Right atrium auricular region (tissue), 2 donors: Measurements from ENCODE around the gene DMRTA2. TPM values are rescaled to one million over a fixed set of nuclear protein-coding genes. Genes with fewer than 3 reads are reported as not detected.

Experiments
- DNase-seq: peaks from one replicate; pipeline ENCODE4 v3.0.0-alpha.2; 2019; ENCODE audit warnings: low spot score
- H3K27ac ChIP-seq, 2 donors: fragments of 200-600 bp; sonication (generic); 1 replicate in 1 of 2; 2 replicates in 1 of 2; pipeline ENCODE4 v1.5.1; 2016 to 2019
- H3K27me3 ChIP-seq, 2 donors: fragments of 200-600 bp; sonication (generic); one replicate each; pipeline versions ENCODE4 v1.5.1 to v1.6.0; 2017 to 2019
- H3K36me3 ChIP-seq: fragments of 200-600 bp; sonication (generic); one replicate; pipeline ENCODE4 v1.5.1; 2016
- H3K4me1 ChIP-seq, 2 donors: fragments of 200-600 bp; sonication (generic); one replicate each; pipeline versions ENCODE4 v1.5.1 to v1.6.0; 2017 to 2019
- H3K4me3 ChIP-seq, 2 donors: fragments of 200-600 bp; sonication (generic); 1 replicate in 1 of 2; 2 replicates in 1 of 2; pipeline ENCODE4 v1.5.1; 2017 to 2019; ENCODE audit warnings: mild to moderate bottlenecking in 1 of 2, moderate library complexity in 1 of 2
- H3K9me3 ChIP-seq, 2 donors: fragments of 200-600 bp; sonication (generic); one replicate each; pipeline ENCODE4 v1.5.1; 2019
- CTCF ChIP-seq, 2 donors: fragments of 200-600 bp; sonication (generic); IDR thresholded peaks; one replicate each; pipeline ENCODE4 v1.5.1; 2019; ENCODE audit warnings: antibody characterized with exemption in 2 of 2
- total RNA-seq, 2 donors: library from RNA; depleted of rRNA; stranded (reverse); fragments of >200 nt; gene quantifications; one replicate each; pipeline ENCODE4 v1.1.0, GENCODE V29; 2016

DMRTA2 gene
- total RNA-seq, 2 donors from 2014 or later: not detected

GRCh38 chr1:50378770-50379169, 44.5 kb downstream of the DMRTA2 start:
- no peak overlapping the region for H3K4me3 ChIP-seq
- no peaks in the 10 kb centered on the region for H3K36me3 ChIP-seq
- TF ChIP-seq CTCF (IDR thresholded peaks at IDR 0.05): no peak
- H3K9me3 ChIP-seq: peaks cover 0 to 9% of the 10 kb centered on the region in 2 donors
- no peaks in the 10 kb centered on the region for H3K27me3 ChIP-seq
- no peak for DNase-seq
- H3K4me1 ChIP-seq: no peaks in the 10 kb centered on the region
- no peak overlapping the region for H3K27ac ChIP-seq

DNA sequence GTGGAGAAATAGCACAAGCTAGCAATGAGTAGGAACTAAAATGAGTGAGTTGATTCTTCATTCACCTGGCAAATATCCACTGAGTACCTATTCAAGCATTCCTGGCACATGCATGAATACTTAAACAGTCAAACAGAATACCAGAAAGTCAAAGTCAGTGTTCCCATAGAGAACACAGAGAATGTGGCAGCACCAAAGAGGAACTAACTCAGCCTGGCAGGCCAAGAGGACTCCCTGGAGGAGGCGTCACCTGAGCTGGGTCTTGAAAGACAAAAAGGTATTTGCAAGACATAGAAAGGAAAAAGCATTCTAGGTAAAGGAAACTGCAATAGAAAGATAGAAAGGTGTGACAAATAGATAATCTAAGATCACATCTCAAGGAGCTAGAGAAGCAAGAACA, 49.7 kb downstream of the DMRTA2 start:
- peaks cover 0 to 9% of the 10 kb centered on the region in 2 donors for H3K9me3 ChIP-seq
- no peaks in the 10 kb centered on the region for H3K27me3 ChIP-seq
- no peak for TF ChIP-seq CTCF (IDR thresholded peaks at IDR 0.05)
- H3K27ac ChIP-seq: no peak overlapping the region
- H3K4me3 ChIP-seq: no peak overlapping the region
- DNase-seq: no peak
- no peaks in the 10 kb centered on the region for H3K36me3 ChIP-seq
- peaks cover 0 to under 1% of the 10 kb centered on the region in 2 donors for H3K4me1 ChIP-seq

GRCh38 chr1:50371749-50372148, 51.5 kb downstream of the DMRTA2 start:
- H3K9me3 ChIP-seq: peaks cover 0 to 9% of the 10 kb centered on the region in 2 donors
- H3K27ac ChIP-seq: no peak overlapping the region
- TF ChIP-seq CTCF (IDR thresholded peaks at IDR 0.05): no peak
- peaks cover 0 to 4% of the 10 kb centered on the region in 2 donors for H3K27me3 ChIP-seq
- peaks cover 0 to 6% of the 10 kb centered on the region in 2 donors for H3K4me1 ChIP-seq
- H3K4me3 ChIP-seq: no peak overlapping the region
- DNase-seq: no peak
- H3K36me3 ChIP-seq: no peaks in the 10 kb centered on the region

DNA sequence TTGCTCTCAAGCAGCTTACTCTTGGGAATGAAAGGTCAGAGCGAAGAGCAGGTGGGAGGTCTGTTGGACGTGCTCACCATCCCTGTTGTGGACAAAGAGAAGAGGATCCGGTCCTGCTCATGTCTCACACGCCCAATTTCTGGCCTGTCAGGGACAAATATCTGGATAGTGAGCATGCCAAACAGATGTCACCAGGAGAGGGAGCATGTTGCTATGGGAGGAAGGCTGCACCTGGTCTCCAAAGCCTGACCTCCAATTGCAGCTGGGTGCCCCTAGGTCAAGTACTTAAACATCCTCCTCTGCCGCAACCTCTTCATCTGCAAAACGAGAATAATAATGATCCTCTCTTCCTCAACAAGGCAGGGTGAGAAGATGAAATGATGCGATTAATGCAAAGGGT, 53.4 kb downstream of the DMRTA2 start:
- Histone ChIP-seq H3K9me3 (peaks cover 0 to 12% of the 10 kb centered on the region in 2 donors), H3K27me3 (peaks cover 0 to 4% of the 10 kb centered on the region in 2 donors), H3K4me1 (peaks cover 0 to 6% of the 10 kb centered on the region in 2 donors), H3K36me3 (no peaks in the 10 kb centered on the region), H3K27ac (no peak overlapping the region), H3K4me3 (no peak overlapping the region)
- TF ChIP-seq CTCF (IDR thresholded peaks at IDR 0.05): no peak
- no peak for DNase-seq

- no peak for DNase-seq
- Histone ChIP-seq H3K4me1 (peaks cover 0 to 6% of the 10 kb centered on the region in 2 donors), H3K27ac (no peak overlapping the region), H3K36me3 (no peaks in the 10 kb centered on the region), H3K27me3 (peaks cover 0 to 4% of the 10 kb centered on the region in 2 donors), H3K4me3 (no peak overlapping the region), H3K9me3 (peaks cover 0 to 7% of the 10 kb centered on the region in 2 donors)
- no peak for TF ChIP-seq CTCF (IDR thresholded peaks at IDR 0.05)
These were observed 54.1 kb downstream of the DMRTA2 start for GRCh38 chr1:50369008-50369634.
